Activated CD8-positive, alpha-beta T cell treated with anti-CD3 and anti-CD28 coated beads for 36 hours (primary cell): ENCODE measurements around the gene FCHSD2. TPM values are rescaled to one million over a fixed set of nuclear protein-coding genes. Genes with fewer than 3 reads are reported as not detected.

Experiments
- ATAC-seq: fragments of 200-7000 bp; cut with Tn5 transposase; one replicate; pipeline ENCODE4 v1.10.0; 2021; ENCODE audit warnings: mild to moderate bottlenecking, moderate library complexity
- CTCF ChIA-PET: fragments of 350-600 bp; sonication (Branson Sonifier 250); formaldehyde crosslinking; loops from one replicate; lab custom pipeline; 2021; ENCODE audit warnings: antibody characterized with exemption; lab: Charles Lee
- POLR2A ChIA-PET: fragments of 350-600 bp; sonication (Branson Sonifier 250); formaldehyde crosslinking; loops from one replicate; lab custom pipeline; 2021; ENCODE audit warnings: antibody characterized with exemption; lab: Charles Lee
- DNase-seq: peaks from one replicate; pipeline ENCODE4 v3.0.0-alpha.2; 2020
- H3K27ac Mint-ChIP-seq: one replicate; pipeline ENCODE4 v1.8.0; 2021; ENCODE audit warnings: mild to moderate bottlenecking, mixed read lengths
- H3K27me3 Mint-ChIP-seq: one replicate; pipeline ENCODE4 v1.8.0; 2021; ENCODE audit warnings: mixed read lengths
- H3K36me3 Mint-ChIP-seq: one replicate; pipeline ENCODE4 v1.8.0; 2021; ENCODE audit warnings: low read depth, mixed read lengths
- H3K4me1 Mint-ChIP-seq: one replicate; pipeline ENCODE4 v1.8.0; 2021; ENCODE audit warnings: low read depth, mixed read lengths
- H3K4me3 Mint-ChIP-seq: one replicate; pipeline ENCODE4 v1.8.0; 2021; ENCODE audit warnings: mild to moderate bottlenecking, moderate library complexity, mixed read lengths
- H3K9me3 Mint-ChIP-seq: one replicate; pipeline ENCODE4 v1.8.0; 2021; ENCODE audit warnings: mixed read lengths
- intact Hi-C: fragments of 100-400 bp; cut with micrococcal nuclease; formaldehyde crosslinking; loops from one replicate; pipeline ENCODE4 v1.10.0; 2022
- total RNA-seq, 2 experiments: library from RNA; stranded (reverse); gene quantifications; one replicate each; pipeline ENCODE4 v1.2.3, GENCODE V29; 2021
- TF ChIP-seq, protein P1 (sequence below): fragments of 200-600 bp; IDR thresholded peaks from one replicate; pipeline ENCODE4 v1.8.0; 2022; ENCODE audit warnings: antibody characterized with exemption, mild to moderate bottlenecking

FCHSD2 gene
- total RNA-seq, 2 experiments from 2014 or later = 23.6 to 24.8 TPM

DNA sequence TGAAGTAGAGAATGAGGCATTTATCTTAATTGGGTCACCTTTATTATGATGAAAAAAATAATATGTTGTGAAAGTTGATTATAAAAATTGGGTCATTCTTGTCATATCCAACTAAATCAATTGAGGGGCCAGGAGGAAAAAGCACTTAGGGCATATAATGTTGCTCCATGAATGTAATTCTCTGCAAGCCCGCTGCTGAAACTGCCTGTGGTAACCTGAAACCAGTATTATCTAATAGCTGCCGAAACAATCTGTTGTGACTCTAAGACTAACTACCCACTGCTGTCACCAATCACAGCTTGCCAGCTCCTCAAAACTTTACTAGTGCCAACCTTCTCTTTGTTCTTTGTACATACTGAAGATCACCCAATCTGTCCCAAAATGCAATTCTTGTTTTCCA is 212.1 kb downstream of the FCHSD2 start:
- H3K27ac Mint-ChIP-seq = no peak overlapping the region
- no peaks in the 10 kb centered on the region for H3K9me3 Mint-ChIP-seq
- no peak for ATAC-seq
- no peaks in the 10 kb centered on the region for H3K36me3 Mint-ChIP-seq
- intact Hi-C loops = no loop called here
- no peak for DNase-seq
- H3K4me3 Mint-ChIP-seq = no peak overlapping the region
- TF ChIP-seq, protein P1, sequence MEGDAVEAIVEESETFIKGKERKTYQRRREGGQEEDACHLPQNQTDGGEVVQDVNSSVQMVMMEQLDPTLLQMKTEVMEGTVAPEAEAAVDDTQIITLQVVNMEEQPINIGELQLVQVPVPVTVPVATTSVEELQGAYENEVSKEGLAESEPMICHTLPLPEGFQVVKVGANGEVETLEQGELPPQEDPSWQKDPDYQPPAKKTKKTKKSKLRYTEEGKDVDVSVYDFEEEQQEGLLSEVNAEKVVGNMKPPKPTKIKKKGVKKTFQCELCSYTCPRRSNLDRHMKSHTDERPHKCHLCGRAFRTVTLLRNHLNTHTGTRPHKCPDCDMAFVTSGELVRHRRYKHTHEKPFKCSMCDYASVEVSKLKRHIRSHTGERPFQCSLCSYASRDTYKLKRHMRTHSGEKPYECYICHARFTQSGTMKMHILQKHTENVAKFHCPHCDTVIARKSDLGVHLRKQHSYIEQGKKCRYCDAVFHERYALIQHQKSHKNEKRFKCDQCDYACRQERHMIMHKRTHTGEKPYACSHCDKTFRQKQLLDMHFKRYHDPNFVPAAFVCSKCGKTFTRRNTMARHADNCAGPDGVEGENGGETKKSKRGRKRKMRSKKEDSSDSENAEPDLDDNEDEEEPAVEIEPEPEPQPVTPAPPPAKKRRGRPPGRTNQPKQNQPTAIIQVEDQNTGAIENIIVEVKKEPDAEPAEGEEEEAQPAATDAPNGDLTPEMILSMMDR = no peak
- H3K4me1 Mint-ChIP-seq = no peaks in the 10 kb centered on the region
- CTCF ChIA-PET = interaction anchor here (1.2 kb wide), 1 partner anchor 248 kb away, joined by 3 read pairs; no protein-coding TSS in a partner anchor
- POLR2A ChIA-PET = no interaction called here
- H3K27me3 Mint-ChIP-seq = no peaks in the 10 kb centered on the region

DNA sequence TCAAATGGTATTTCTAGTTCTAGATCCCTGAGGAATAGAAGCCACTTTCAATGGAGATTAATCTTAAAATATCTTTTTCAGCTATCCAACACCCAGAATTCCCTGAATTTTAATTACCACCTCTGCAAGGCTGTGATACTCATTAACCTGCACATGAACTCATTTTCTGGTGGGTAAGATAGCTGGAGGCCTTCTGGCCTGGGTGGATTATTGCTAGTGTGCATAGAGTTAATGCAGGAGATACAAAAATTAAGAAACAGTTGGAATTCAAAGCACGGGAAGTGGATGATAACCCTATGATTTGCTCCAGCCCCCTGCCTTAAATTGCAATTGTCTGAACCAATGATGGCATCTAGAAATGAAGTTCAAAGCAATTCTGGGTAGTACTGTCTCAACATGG is 212.9 kb downstream of the FCHSD2 start:
- TF ChIP-seq, protein P1 = no peak
- Mint-ChIP-seq H3K4me1 (peaks cover 4% of the 10 kb centered on the region), H3K27me3 (no peaks in the 10 kb centered on the region), H3K4me3 (no peak overlapping the region), H3K9me3 (no peaks in the 10 kb centered on the region), H3K36me3 (no peaks in the 10 kb centered on the region), H3K27ac (no peak overlapping the region)
- ChIA-PET CTCF (interaction anchor here (1.2 kb wide), 1 partner anchor 248 kb away, joined by 3 read pairs; no protein-coding TSS in a partner anchor), POLR2A (no interaction called here)
- intact Hi-C loops = loop anchor here (10.0 kb wide), 1 partner anchor 246 kb away; no protein-coding TSS in a partner anchor
- DNase-seq (no peak), ATAC-seq (no peak)

DNA sequence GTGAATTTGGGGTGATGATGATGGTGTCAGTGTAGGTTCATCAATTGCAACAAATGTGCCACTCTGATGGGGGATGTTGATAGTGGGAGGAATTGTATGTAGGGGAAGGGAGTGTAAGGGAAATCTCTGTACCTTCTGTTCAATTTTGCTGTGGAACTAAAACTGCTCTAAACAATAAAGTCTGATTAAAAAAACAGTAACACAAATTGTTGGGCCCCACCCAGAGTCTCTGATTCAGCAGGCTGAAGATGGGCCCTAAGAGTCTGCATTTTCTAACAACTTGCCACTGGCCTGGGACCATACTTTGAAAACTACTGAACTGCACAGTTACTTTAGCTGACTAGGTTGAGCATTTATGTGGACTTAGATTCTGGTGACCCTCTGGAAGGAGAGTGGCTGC is 214.7 kb downstream of the FCHSD2 start:
- ChIA-PET CTCF (interaction anchor here (5.0 kb wide), 1 partner anchor 251 kb away, joined by 68 read pairs; no protein-coding TSS in a partner anchor), POLR2A (no interaction called here)
- no peaks in the 10 kb centered on the region for H3K27me3 Mint-ChIP-seq
- H3K36me3 Mint-ChIP-seq = no peaks in the 10 kb centered on the region
- TF ChIP-seq, protein P1 = no peak
- peaks cover 4% of the 10 kb centered on the region for H3K4me1 Mint-ChIP-seq
- intact Hi-C loops = loop anchor here (10.0 kb wide), 1 partner anchor 247 kb away; no protein-coding TSS in a partner anchor
- H3K9me3 Mint-ChIP-seq = no peaks in the 10 kb centered on the region
- no peak overlapping the region for H3K27ac Mint-ChIP-seq
- H3K4me3 Mint-ChIP-seq = no peak overlapping the region
- ATAC-seq (no peak), DNase-seq (no peak)

DNA sequence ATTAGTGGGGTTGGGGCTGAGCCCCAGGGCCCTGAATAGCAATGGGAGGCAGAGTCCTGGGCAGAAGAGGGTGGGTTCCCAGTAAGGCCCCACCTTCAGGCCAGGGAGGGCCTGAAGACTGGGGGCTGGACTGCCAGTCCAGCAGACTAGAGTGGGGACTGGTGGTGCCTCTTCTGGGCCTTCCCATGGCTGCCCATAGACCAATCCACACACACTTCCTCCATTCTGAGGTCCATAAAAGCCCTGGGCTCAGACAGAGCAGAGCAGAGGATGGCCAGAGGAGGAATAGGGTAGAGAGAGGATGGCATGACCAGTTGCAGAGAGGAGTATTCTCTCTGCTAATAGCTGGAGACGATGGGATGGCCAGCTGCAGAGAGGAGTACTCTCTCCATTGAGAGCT is 216.0 kb downstream of the FCHSD2 start:
- DNase-seq (no peak), ATAC-seq (no peak)
- ChIA-PET POLR2A (no interaction called here), CTCF (interaction anchor here (0.8 to 5.0 kb wide), 2 partner anchors 217 to 252 kb away, joined by 5 to 68 read pairs; partner anchors contain the start of gene FCHSD2)
- Mint-ChIP-seq H3K9me3 (no peaks in the 10 kb centered on the region), H3K27ac (no peak overlapping the region), H3K4me3 (no peak overlapping the region), H3K36me3 (peaks cover 2% of the 10 kb centered on the region), H3K4me1 (peaks cover 4% of the 10 kb centered on the region), H3K27me3 (no peaks in the 10 kb centered on the region)
- intact Hi-C loops = loop anchor here (10.0 kb wide), 1 partner anchor 249 kb away; no protein-coding TSS in a partner anchor
- TF ChIP-seq, protein P1 = no peak

DNA sequence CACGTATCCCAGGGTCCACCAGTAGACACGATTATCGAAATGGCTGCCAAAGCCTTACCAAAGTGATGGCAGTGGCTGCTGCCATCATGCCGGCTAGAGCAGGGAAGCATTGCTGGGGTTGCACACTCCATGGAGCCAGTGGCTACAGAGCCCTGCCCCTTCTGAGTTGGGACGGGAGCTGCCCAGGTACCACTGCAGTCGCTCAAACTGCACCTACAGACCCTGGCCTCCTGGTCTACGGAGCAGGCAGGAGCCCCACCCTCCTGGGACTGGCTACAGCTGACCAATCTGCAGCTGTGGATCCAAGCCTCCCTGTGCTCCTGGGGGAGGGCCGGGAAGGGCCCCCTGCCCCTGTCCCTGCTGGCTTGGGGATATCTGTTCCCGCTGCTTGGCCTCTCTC is 216.5 kb downstream of the FCHSD2 start:
- Mint-ChIP-seq H3K36me3 (peaks cover 2% of the 10 kb centered on the region), H3K4me1 (peaks cover 4% of the 10 kb centered on the region), H3K4me3 (no peak overlapping the region), H3K9me3 (no peaks in the 10 kb centered on the region), H3K27me3 (no peaks in the 10 kb centered on the region), H3K27ac (no peak overlapping the region)
- TF ChIP-seq, protein P1 = no peak
- no peak for DNase-seq
- intact Hi-C loops = loop anchor here (10.0 kb wide), 1 partner anchor 249 kb away; no protein-coding TSS in a partner anchor
- ChIA-PET POLR2A (no interaction called here), CTCF (interaction anchor here (1.0 to 5.0 kb wide), 5 partner anchors 15 to 253 kb away, joined by 3 to 68 read pairs (median 3); no protein-coding TSS in a partner anchor)
- no peak for ATAC-seq
